Left renal pelvis (tissue), 4 donors: ENCODE measurements around the gene HPGDS. TPM values are rescaled to one million over a fixed set of nuclear protein-coding genes. Genes with fewer than 3 reads are reported as not detected.

Source experiments
- DNase-seq, 4 donors: peaks; one replicate each; pipeline ENCODE4 v3.0.0-alpha.2; 2013; ENCODE audit warnings: low read depth in 4 of 4, low spot score in 3 of 4
- polyA plus RNA-seq, 4 donors: library from polyadenylated mRNA; unstranded; fragments of 120-200 nt; gene quantifications; one replicate each; pipeline ENCODE4 v1.2.1, GENCODE V29; 2013; ENCODE audit not compliant: insufficient read length in 4 of 4

The HPGDS gene
- polyA plus RNA-seq, 4 donors: 3.1 to 15.9 (median 4.4) TPM

- DNase-seq: no peak
These were observed 80.2 kb downstream of the HPGDS start for GRCh38 chr4:94262163-94263016.

GRCh38 chr4:94256828-94257227, 85.8 kb downstream of the HPGDS start:
- no peak for DNase-seq

- no peak for DNase-seq
These were observed 86.4 kb downstream of the HPGDS start for GRCh38 chr4:94256144-94256783.

- DNase-seq: no peak
These were observed 89.6 kb downstream of the HPGDS start for GRCh38 chr4:94253036-94253435.

- no peak for DNase-seq
These were observed 91.5 kb downstream of the HPGDS start for GRCh38 chr4:94251094-94251493.

Other genes starting within 250 kb of the HPGDS start
- gene SMARCAD1, start 135.0 kb downstream of the HPGDS start, polyA plus RNA-seq: 10 to 100 TPM; 52.5 to 70.8 (median 60.1) TPM
- gene PDLIM5, start 109.1 kb upstream of the HPGDS start, polyA plus RNA-seq: 10 to 100 TPM; 21.6 to 55.3 (median 48.3) TPM